Progenitor cell of endocrine pancreas (in vitro differentiated cells): Measurements from ENCODE around the gene RAD51AP2. TPM values are rescaled to one million over a fixed set of nuclear protein-coding genes. Genes with fewer than 3 reads are reported as not detected.

ENCODE experiments used
- DNase-seq: peaks from one replicate; pipeline ENCODE4 v3.0.0; 2021; ENCODE audit warnings: low spot score; ENCODE audit not compliant: unreplicated experiment
- H3K27ac Mint-ChIP-seq: 2 replicates; pipeline ENCODE4 v1.8.0; 2021; ENCODE audit warnings: mild to moderate bottlenecking, moderate library complexity, mixed read lengths
- H3K27me3 Mint-ChIP-seq: 2 replicates; pipeline ENCODE4 v1.8.0; 2021; ENCODE audit warnings: mixed read lengths
- H3K36me3 Mint-ChIP-seq: 2 replicates; pipeline ENCODE4 v1.8.0; 2022; ENCODE audit warnings: mixed read lengths; ENCODE audit not compliant: insufficient read depth
- H3K4me1 Mint-ChIP-seq: 2 replicates; pipeline ENCODE4 v1.8.0; 2021; ENCODE audit warnings: low read depth, mixed read lengths
- H3K4me3 Mint-ChIP-seq: 2 replicates; pipeline ENCODE4 v1.8.0; 2021; ENCODE audit warnings: low read depth, mild to moderate bottlenecking, moderate library complexity, mixed read lengths
- H3K9me3 Mint-ChIP-seq: 2 replicates; pipeline ENCODE4 v1.8.0; 2021; ENCODE audit warnings: low read depth, mixed read lengths
- CTCF ChIP-seq: fragments of 200-600 bp; sonication (generic); IDR thresholded peaks from one replicate; pipeline ENCODE4 v1.5.0; 2021; ENCODE audit warnings: antibody characterized with exemption, mild to moderate bottlenecking; ENCODE audit not compliant: unreplicated experiment
- total RNA-seq: library from RNA; stranded (reverse); gene quantifications from 2 replicates; pipeline ENCODE4 v1.2.1, GENCODE V29; 2021

RAD51AP2 gene
- total RNA-seq, 1 donor from 2014 or later = 0.07 TPM

DNA sequence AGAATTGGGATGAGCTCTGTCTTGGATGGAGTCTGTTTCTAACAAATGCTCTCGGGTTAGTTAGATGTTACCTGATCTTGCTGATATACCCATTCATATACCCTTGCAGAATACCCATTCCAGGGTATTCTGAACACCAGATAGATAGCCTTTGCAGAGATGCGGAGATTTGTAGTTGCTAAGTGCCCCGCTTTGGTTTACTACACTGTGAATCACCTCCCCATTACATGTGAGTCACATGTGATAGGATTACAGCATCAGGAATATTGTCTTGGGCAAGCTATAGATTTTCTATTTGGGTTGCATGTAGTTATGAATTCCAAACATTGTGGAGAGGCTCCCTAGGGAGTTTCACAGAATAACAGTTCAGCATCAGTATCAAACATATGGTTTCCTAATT is 26.0 kb upstream of the RAD51AP2 start:
- H3K36me3 Mint-ChIP-seq = no peaks in the 10 kb centered on the region
- H3K4me3 Mint-ChIP-seq = no peak overlapping the region
- H3K27me3 Mint-ChIP-seq = peaks cover 36% of the 10 kb centered on the region
- DNase-seq = no peak
- no peaks in the 10 kb centered on the region for H3K9me3 Mint-ChIP-seq
- H3K27ac Mint-ChIP-seq = no peak overlapping the region
- TF ChIP-seq CTCF = no peak
- H3K4me1 Mint-ChIP-seq = peaks cover 20% of the 10 kb centered on the region

DNA sequence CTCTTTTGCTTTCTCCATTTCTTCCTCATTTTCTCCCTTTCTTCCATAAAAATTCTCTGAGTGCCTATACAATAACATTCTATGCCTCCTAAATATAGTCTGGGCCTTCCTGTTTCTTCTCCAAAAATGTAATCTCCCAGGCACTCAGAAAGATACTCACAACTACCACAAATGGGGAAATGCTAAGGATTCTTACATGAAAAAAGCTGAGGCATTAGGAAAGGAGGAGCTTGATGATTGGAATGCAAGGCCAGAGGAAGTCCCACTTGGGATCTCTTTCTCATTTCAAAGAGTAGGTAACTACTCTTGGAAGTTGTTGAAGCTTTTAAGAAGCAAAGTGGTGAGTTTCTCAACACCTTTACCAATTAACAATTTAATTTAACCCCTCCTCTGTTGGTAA is 25.6 kb upstream of the RAD51AP2 start:
- no peak overlapping the region for H3K4me3 Mint-ChIP-seq
- H3K36me3 Mint-ChIP-seq = no peaks in the 10 kb centered on the region
- no peaks in the 10 kb centered on the region for H3K9me3 Mint-ChIP-seq
- H3K4me1 Mint-ChIP-seq = peaks cover 20% of the 10 kb centered on the region
- no peak for TF ChIP-seq CTCF
- peaks cover 36% of the 10 kb centered on the region for H3K27me3 Mint-ChIP-seq
- DNase-seq = no peak
- H3K27ac Mint-ChIP-seq = no peak overlapping the region

- H3K27ac Mint-ChIP-seq = no peak overlapping the region
- no peak for DNase-seq
- H3K27me3 Mint-ChIP-seq = peaks cover 39% of the 10 kb centered on the region
- no peak for TF ChIP-seq CTCF
- no peaks in the 10 kb centered on the region for H3K36me3 Mint-ChIP-seq
- peak overlapping the region; percentile 3 for H3K4me3 Mint-ChIP-seq
- no peaks in the 10 kb centered on the region for H3K9me3 Mint-ChIP-seq
- H3K4me1 Mint-ChIP-seq = peaks cover 23% of the 10 kb centered on the region
Observed at GRCh38 chr2:17543131-17543660, 25.0 kb upstream of the RAD51AP2 start.

GRCh38 chr2:17542471-17542870 is 24.2 kb upstream of the RAD51AP2 start:
- H3K36me3 Mint-ChIP-seq = no peaks in the 10 kb centered on the region
- H3K9me3 Mint-ChIP-seq = no peaks in the 10 kb centered on the region
- H3K4me1 Mint-ChIP-seq = peaks cover 25% of the 10 kb centered on the region
- peaks cover 46% of the 10 kb centered on the region for H3K27me3 Mint-ChIP-seq
- no peak overlapping the region for H3K4me3 Mint-ChIP-seq
- no peak for TF ChIP-seq CTCF
- DNase-seq = no peak
- H3K27ac Mint-ChIP-seq = no peak overlapping the region

- no peak for DNase-seq
- Mint-ChIP-seq H3K4me3 (peak overlapping the region; percentile 78), H3K27me3 (peaks cover 51% of the 10 kb centered on the region), H3K36me3 (no peaks in the 10 kb centered on the region), H3K9me3 (no peaks in the 10 kb centered on the region), H3K4me1 (peaks cover 22% of the 10 kb centered on the region), H3K27ac (peak overlapping the region; percentile 38)
- no peak for TF ChIP-seq CTCF
Observed at GRCh38 chr2:17541531-17541950, 23.3 kb upstream of the RAD51AP2 start.
